HAP-1 (cell line): ENCODE data around the gene TMEFF2.

Source experiments
- DNase-seq, 2 experiments: peaks; one replicate each; pipeline ENCODE4 v3.0.0-alpha.2; 2016 to 2020; ENCODE audit warnings: low spot score in 2 of 2
- H3K27me3 ChIP-seq: fragments of 250-450 bp; sonication (Bioruptor Pico); 2 replicates; pipeline ENCODE4 v1.5.1; 2020; ENCODE audit warnings: low read depth, mild to moderate bottlenecking, moderate library complexity
- H3K36me3 ChIP-seq: fragments of 250-450 bp; sonication (Bioruptor Pico); replicated peaks from 2 replicates; pipeline ENCODE4 v1.5.1; 2020; ENCODE audit warnings: mild to moderate bottlenecking
- H3K4me1 ChIP-seq: fragments of 250-450 bp; sonication (Bioruptor Pico); 2 replicates; pipeline ENCODE4 v1.5.1; 2020; ENCODE audit warnings: mild to moderate bottlenecking
- H3K4me3 ChIP-seq: fragments of 250-450 bp; sonication (Bioruptor Pico); 2 replicates; pipeline ENCODE4 v1.5.1; 2020; ENCODE audit warnings: mild to moderate bottlenecking, moderate library complexity
- H3K9me3 ChIP-seq: fragments of 250-450 bp; sonication (Bioruptor Pico); 2 replicates; pipeline ENCODE4 v1.5.1; 2020; ENCODE audit warnings: mild to moderate bottlenecking, moderate library complexity
- in situ Hi-C: fragments of 300-500 bp; cut with MboI; formaldehyde crosslinking; loops from 3 replicates; pipeline ENCODE4 v1.14.3; 2020; ENCODE audit warnings: low sequenced_read_pairs, inconsistent platforms, mixed read lengths

Gene TMEFF2

DNA sequence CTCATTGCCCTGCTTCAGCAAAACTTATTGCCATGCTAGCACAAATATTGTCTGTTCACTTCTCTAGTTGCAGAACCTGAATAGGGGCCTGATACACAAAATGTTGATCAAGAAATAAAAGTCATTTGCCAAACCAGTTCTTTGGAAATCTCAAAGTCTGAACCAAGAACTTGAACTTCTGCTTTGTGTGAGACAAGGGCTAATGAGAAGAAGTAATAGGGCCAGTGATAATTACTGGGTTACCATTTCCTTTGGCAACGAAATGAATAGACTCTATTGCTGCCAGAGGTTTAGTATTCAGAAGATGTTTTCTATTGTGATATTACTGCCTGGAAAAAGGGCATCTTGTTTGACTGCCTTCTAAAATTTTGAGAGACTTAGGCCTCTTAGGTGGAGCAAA lies 35.0 kb downstream of the TMEFF2 start:
- in situ Hi-C loops, result loop anchor here (5.0 to 25.0 kb wide), 2 partner anchors 347 to 597 kb away; no protein-coding TSS in a partner anchor
- DNase-seq, result no peak
- Histone ChIP-seq H3K4me3 (no peak overlapping the region), H3K27me3 (no peaks in the 10 kb centered on the region), H3K9me3 (no peaks in the 10 kb centered on the region), H3K4me1 (no peaks in the 10 kb centered on the region), H3K36me3 (no peaks in the 10 kb centered on the region)

DNA sequence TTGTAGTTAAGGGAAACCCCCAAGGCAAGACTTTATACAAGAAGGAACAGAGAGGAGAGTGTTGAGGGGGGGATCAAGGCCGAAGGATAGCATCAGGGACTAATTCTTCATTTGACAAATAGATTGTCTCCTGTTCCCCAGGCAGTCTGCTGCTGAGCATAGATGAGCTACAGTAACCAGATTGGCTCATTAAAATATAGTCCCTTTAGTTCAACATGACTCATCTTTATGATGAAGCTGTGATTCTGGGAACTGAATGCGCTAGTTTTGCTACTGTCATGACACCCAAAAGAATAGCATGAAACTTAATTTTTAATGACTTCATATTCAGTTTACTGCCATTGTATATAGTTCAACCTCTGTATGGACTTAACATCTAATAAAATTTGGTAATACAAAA lies 35.5 kb downstream of the TMEFF2 start:
- Histone ChIP-seq H3K4me3 (no peak overlapping the region), H3K36me3 (no peaks in the 10 kb centered on the region), H3K27me3 (no peaks in the 10 kb centered on the region), H3K9me3 (no peaks in the 10 kb centered on the region), H3K4me1 (no peaks in the 10 kb centered on the region)
- DNase-seq, result no peak
- in situ Hi-C loops, result loop anchor here (25.0 kb wide), 1 partner anchor 597 kb away; no protein-coding TSS in a partner anchor

DNA sequence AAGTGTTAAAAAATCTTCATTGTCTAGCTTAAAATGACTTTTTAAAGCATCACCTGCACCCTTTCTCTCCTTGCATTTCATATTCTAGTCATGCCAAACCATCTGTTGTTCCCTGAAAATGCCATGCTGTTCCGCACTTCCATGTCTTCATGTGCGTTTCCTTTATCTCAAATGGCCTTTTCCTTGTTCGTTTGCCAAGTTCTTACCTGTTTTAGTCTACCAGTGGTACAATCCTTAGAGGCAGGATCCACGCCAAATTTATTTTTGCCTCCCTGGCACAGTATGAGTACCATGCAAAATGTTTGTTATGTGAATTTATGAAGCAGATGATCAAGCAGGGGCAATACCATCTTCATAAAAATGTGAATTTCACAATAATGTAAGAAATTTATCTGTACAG lies 37.0 kb downstream of the TMEFF2 start:
- Histone ChIP-seq H3K4me1 (no peaks in the 10 kb centered on the region), H3K4me3 (no peak overlapping the region), H3K9me3 (no peaks in the 10 kb centered on the region), H3K36me3 (no peaks in the 10 kb centered on the region), H3K27me3 (no peaks in the 10 kb centered on the region)
- DNase-seq, result no peak
- in situ Hi-C loops, result loop anchor here (25.0 kb wide), 1 partner anchor 595 kb away; no protein-coding TSS in a partner anchor

DNA sequence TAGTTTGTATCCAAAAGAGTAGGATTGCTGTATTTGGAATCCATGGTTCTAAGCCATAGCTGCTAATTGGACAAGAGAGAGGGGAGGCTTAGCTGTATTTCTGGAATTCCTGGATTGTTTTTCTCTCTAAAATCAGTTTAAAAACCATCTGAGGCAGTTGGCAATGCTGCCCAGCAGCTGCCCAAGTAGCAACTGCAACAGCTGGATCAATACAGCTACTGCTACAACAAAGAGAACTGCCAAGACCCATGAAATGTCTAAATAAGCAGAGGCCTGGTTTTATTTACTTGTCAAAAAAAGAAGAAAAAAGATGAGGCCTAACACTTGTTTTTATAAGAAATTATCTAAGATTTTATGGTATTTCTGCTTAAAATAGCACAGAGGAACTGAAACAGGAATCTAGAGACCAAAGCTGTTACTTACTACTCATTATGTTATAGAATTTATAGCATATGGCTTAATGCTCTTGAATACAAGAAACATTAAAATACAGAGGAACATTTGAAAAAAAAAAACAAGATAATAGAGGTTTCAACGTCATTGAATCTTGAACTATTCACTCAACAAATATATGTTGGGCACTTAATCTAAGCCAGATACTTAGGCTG lies 39.1 kb downstream of the TMEFF2 start:
- H3K36me3 ChIP-seq, result no peaks in the 10 kb centered on the region
- H3K4me3 ChIP-seq, result no peak overlapping the region
- peaks cover 6% of the 10 kb centered on the region; the same call in 1 of the 2 replicates for H3K4me1 ChIP-seq
- no peak for DNase-seq
- H3K9me3 ChIP-seq, result no peaks in the 10 kb centered on the region
- H3K27me3 ChIP-seq, result no peaks in the 10 kb centered on the region
- in situ Hi-C loops, result loop anchor here (25.0 kb wide), 1 partner anchor 593 kb away; no protein-coding TSS in a partner anchor

DNA sequence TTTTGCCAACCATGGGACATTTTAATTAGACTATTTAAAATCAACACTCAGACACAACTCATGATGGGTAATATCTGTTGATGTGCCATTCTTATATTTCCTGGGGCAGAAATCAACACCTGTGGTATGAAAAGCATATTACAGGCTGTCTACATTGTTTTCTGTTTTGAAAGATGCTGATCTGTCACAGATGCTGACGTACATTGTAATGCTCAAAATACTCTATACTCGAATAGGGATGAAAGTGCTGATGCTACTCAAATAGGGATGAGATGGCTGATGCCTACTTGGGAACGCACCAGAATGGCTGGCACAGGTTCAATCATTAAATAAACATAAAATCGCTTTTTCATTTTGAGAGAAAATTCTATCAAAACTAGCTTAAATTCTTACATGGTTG lies 41.2 kb downstream of the TMEFF2 start:
- H3K4me1 ChIP-seq, result peaks cover 6% of the 10 kb centered on the region
- H3K4me3 ChIP-seq, result no peak overlapping the region
- no peaks in the 10 kb centered on the region for H3K9me3 ChIP-seq
- H3K27me3 ChIP-seq, result no peaks in the 10 kb centered on the region
- in situ Hi-C loops, result loop anchor here (25.0 kb wide), 1 partner anchor 591 kb away; no protein-coding TSS in a partner anchor
- H3K36me3 ChIP-seq, result no peaks in the 10 kb centered on the region
- DNase-seq, result no peak

DNA sequence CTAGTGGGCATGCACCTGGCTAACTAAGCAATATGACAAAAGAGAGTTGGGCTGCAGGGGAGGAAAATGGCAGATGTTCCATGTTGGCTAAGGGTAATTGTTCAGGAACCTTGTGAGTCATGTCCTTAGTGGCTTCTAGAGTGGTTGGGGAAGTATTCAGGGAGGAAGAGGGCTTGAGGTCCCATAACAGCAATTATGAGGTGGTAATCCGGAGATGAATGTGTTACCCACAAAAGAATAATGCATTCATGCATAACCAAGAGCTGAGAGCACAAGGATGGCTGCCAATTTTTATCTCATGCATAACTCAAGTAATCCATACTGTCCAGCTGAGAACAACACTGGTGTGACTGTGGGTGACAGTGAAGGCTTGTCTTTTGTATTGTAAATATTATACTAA lies 42.9 kb downstream of the TMEFF2 start:
- in situ Hi-C loops, result loop anchor here (25.0 kb wide), 1 partner anchor 590 kb away; no protein-coding TSS in a partner anchor
- Histone ChIP-seq H3K9me3 (no peaks in the 10 kb centered on the region), H3K36me3 (no peaks in the 10 kb centered on the region)

DNA sequence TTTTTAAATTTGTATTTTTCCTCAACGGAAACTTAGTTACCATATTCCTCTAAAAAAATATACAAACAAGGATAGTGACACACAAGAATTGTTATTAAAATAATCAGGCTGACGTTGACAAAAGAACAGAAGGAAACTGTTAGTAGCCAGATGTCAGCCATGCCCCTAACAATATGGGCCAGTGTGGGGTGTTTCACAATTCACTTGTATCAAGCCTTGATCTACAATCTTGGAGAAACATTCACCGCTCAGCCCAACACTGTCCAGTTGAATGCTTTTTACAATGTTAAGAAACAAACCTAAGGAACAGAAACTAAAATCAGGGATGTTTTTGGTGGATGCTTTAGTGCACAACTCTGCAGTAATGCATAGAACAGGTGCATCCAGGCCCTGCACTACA lies 44.6 kb downstream of the TMEFF2 start:
- H3K4me3 ChIP-seq, result no peak overlapping the region
- in situ Hi-C loops, result loop anchor here (25.0 kb wide), 1 partner anchor 588 kb away; no protein-coding TSS in a partner anchor
- DNase-seq, result no peak
- H3K27me3 ChIP-seq, result no peaks in the 10 kb centered on the region
- no peaks in the 10 kb centered on the region for H3K9me3 ChIP-seq
- H3K36me3 ChIP-seq, result no peaks in the 10 kb centered on the region
- H3K4me1 ChIP-seq, result peaks cover 6% of the 10 kb centered on the region

More for the DNA sequence above, 42.9 kb downstream of the TMEFF2 start:
- H3K27me3 ChIP-seq, result no peaks in the 10 kb centered on the region
- H3K4me3 ChIP-seq, result no peak overlapping the region
- H3K4me1 ChIP-seq, result peaks cover 6% of the 10 kb centered on the region
- DNase-seq, result peak; percentile 47 to 77

DNA sequence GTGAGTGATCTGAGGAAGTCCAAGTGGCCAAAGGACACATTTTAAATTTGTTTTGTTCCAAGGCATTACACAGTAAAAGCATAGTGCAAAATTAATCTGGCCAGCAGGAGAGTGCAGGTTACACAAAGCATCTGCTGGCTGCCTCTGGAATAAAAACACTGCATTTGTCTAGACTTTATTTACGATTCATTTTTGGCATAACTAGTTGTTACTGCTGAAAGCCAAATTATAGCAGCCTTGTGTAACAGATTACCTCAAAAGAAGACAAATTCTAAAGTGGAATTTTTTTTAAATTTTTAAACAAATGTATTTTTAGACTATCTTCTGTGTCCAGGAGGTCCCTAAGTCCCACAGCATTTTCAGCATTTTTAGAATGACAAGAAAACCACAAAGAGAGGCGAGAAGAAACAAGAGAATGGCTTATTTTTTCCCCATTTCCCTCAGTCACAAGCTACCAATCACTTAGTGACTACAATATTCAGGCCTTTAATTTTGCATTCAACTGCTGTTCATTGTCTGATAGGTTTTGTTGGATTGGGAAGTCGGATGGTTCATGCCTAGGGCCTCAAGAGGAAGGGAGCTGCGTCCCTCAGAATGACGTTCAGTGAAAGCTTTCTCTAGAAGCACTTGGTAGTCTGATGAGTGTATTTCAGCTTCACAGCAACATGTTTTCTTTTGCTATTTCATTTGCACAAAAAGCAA lies 46.0 kb downstream of the TMEFF2 start:
- Histone ChIP-seq H3K27me3 (no peaks in the 10 kb centered on the region), H3K36me3 (no peaks in the 10 kb centered on the region), H3K4me1 (peaks cover 6% of the 10 kb centered on the region), H3K9me3 (no peaks in the 10 kb centered on the region), H3K4me3 (no peak overlapping the region)
- in situ Hi-C loops, result no loop called here
- DNase-seq, result no peak

DNA sequence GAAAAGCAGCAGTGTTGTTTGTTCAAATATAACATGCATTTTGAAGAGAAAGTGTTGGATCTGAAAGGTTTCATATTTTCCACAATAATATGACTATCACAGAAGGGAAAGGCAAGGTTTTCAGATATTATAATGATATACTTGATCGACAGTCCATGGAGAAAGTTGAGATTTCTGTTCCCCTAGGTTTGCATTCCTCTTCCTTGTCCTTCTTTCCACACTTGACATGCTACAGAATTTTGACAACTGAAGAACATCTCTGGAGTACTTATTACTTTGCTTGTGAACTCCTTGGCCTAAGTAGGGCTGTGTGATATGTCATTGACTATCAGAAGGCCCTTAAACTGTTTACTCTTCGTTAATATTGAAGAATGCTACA lies 46.5 kb downstream of the TMEFF2 start:
- Histone ChIP-seq H3K9me3 (no peaks in the 10 kb centered on the region), H3K27me3 (no peaks in the 10 kb centered on the region), H3K4me3 (no peak overlapping the region), H3K36me3 (no peaks in the 10 kb centered on the region), H3K4me1 (peaks cover 6% of the 10 kb centered on the region)
- in situ Hi-C loops, result no loop called here
- no peak for DNase-seq

DNA sequence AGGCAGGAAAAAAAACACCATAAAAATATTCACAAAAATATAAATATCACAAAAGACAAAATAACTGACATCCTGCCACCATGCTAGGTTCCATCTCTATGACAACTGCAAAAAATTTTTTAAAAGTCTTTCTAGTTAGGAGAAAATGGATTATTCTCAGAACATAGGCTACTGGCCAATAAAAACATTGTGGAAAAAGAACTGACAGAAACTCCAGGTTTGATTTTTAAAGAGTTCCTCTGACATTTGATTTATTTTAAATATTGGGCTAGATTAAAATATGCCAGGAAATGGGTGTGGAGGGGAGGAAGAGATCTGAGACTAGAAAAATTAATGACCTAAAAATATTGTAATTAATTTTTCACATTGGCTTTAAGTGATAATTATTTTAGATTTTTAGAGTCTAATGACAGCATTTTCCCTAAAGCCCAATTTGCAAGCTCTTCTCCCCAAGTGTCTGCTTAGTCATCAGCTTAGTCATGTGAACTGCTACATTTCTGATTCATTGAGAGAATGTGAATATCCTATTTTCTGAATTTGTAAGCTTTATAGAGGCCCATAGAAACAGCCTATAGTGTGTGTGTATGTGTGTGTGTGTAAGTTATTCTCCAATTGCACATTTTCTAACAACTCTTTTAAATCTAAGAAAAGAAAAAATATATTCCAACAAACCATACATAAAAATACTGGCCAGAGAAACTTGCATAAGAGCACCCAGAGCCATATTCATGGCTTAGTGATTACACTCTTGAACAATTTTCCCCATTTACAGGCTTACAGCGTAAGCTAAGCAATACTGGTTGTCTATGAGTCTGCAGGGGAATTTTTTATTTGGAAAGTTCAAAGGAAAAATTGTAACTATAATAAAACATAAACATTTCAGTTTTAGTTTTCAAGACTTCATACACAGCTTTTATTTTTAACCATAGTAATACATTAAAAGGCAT lies 48.4 kb downstream of the TMEFF2 start:
- H3K9me3 ChIP-seq, result no peaks in the 10 kb centered on the region
- H3K36me3 ChIP-seq, result no peaks in the 10 kb centered on the region
- in situ Hi-C loops, result no loop called here
- no peak overlapping the region for H3K4me3 ChIP-seq
- H3K4me1 ChIP-seq, result no peaks in the 10 kb centered on the region; the same call in 1 of the 2 replicates
- no peaks in the 10 kb centered on the region for H3K27me3 ChIP-seq
- no peak for DNase-seq

DNA sequence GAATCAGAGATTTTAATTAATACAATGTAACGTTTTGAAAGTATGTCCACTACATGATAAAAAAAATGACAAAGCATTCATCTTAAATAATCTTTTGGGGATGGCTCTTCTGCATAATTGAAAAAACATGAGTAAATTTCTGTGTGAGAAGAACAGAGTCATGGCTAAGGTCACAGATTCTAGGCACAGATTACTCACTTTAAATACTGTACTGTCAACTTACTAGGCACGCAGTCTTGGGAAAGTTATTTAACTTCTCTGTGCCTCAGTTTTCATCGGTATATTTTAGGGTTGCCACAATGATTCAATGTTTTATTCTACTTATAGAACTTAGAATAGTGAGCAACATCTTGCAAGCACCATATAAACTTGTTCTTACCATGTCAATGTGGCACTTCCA lies 49.2 kb downstream of the TMEFF2 start:
- no peaks in the 10 kb centered on the region; the same call in 1 of the 2 replicates for H3K4me1 ChIP-seq
- H3K9me3 ChIP-seq, result no peaks in the 10 kb centered on the region
- DNase-seq, result no peak
- in situ Hi-C loops, result no loop called here
- H3K36me3 ChIP-seq, result no peaks in the 10 kb centered on the region
- no peak overlapping the region for H3K4me3 ChIP-seq
- no peaks in the 10 kb centered on the region for H3K27me3 ChIP-seq

DNA sequence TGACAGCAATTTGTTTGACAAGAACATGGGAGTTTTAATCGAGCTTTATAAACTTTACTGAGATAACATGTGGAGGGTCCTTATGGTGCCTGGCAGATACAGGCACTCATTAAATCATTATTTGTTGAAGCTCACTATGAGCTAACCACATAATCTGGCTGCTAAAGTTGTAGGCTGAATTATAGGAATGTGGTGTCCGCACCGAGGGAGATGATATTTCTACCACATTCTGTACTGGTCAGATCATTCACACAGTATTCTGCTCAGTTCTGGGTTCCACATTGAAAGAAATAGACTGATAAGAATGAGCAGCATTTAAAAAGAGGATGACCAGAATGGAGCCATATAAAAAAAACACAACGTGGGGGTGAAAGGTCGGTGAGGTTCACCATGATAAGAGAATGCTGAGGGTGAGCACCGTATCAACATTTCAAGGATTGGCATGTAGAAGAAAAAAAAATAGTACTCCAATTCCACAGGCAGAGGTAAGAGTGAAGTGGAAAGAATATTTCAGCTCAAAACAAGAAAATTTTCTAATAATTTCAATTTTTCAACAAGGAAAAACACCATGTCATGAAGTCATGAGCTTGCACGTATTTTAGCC lies 54.4 kb downstream of the TMEFF2 start:
- no peak for DNase-seq
- in situ Hi-C loops, result no loop called here

DNA sequence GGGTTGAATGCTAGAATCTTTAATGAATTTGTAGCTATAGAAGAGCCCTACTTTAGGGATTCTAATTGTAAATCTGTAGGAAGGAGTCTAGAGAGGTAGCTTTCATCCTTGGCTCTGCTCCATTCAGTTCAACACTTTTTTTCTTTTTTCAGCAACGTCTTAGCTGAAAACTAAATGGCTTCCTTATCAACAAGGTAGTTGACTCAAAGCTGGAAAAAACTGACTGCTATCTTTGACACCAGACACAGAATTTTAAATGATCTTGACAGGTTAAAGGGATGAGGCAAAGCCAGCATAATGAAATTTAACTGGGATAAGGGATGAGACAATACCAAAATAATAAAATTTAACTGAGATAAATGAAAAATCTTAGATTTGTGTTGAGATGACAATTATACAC lies 54.9 kb downstream of the TMEFF2 start:
- Histone ChIP-seq H3K36me3 (no peaks in the 10 kb centered on the region), H3K27me3 (no peaks in the 10 kb centered on the region), H3K9me3 (no peaks in the 10 kb centered on the region), H3K4me3 (no peak overlapping the region), H3K4me1 (no peaks in the 10 kb centered on the region)
- in situ Hi-C loops, result no loop called here
- no peak for DNase-seq

More for the DNA sequence above, 54.4 kb downstream of the TMEFF2 start:
- H3K4me1 ChIP-seq, result no peaks in the 10 kb centered on the region
- H3K36me3 ChIP-seq, result no peaks in the 10 kb centered on the region
- H3K27me3 ChIP-seq, result no peaks in the 10 kb centered on the region
- H3K4me3 ChIP-seq, result no peak overlapping the region
- no peaks in the 10 kb centered on the region for H3K9me3 ChIP-seq
